Measurements from ENCODE around the gene ZCCHC2.

The ZCCHC2 gene

DNA sequence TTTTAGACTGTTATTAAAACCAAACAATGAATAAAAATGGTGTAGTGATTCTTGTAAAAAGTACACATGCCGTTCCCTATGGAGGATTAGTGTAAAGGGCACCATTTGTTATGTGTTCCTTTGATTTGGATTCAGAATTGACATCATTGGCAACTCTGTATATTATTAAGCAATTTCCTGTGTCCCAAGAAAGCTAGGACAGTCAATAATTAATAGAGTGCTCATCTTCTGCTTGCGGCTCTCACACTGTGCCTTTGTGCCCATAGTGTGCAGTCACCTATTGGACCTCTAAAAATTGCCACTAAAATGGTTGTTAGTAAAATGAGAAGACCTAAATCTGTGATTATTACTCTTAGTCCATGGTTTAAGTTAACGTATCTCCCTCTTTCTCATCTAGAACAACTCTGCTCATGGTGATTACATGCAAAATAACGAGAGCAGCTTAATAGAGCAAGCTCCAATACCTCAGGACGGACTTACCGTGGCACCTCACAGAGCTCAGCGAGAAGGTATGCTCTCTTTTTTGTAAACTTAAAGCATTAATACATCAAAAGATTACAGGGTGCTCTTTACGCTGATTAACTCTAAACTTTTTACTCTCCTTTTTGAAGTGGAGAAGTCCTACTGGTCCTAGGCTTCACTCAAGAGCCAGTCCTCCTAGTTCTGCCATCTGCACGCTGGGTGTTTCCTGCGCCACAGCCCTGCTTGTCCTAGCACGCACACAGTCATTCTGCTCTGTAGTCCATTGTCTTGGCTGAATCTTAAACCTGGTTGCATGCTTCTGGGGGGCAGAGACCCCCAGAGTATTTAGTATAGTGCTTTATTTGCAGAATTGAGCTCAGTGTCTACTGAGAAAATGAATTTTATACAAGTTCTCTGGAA is 16.7 kb downstream of the ZCCHC2 start:
- H3K4me2 ChIP-seq (ENCODE audit: low read length): no peak overlapping the region
- peaks cover 56% of the 10 kb centered on the region for H3K79me2 ChIP-seq (ENCODE audit: control insufficient read depth, low read length)
- 0 out of 2 replicates have a peak, but pooled peaks cover 3% of the 10 kb centered on the region for H3F3A ChIP-seq (ENCODE audit: control insufficient read depth, insufficient read depth)
- peaks cover 7% of the 10 kb centered on the region for H4K20me1 ChIP-seq (ENCODE audit: control insufficient read depth, insufficient read depth, low read depth, low read length)
- H3K27ac ChIP-seq (ENCODE audit: low read depth, low read length): no peak overlapping the region
- TF ChIP-seq, protein P1, sequence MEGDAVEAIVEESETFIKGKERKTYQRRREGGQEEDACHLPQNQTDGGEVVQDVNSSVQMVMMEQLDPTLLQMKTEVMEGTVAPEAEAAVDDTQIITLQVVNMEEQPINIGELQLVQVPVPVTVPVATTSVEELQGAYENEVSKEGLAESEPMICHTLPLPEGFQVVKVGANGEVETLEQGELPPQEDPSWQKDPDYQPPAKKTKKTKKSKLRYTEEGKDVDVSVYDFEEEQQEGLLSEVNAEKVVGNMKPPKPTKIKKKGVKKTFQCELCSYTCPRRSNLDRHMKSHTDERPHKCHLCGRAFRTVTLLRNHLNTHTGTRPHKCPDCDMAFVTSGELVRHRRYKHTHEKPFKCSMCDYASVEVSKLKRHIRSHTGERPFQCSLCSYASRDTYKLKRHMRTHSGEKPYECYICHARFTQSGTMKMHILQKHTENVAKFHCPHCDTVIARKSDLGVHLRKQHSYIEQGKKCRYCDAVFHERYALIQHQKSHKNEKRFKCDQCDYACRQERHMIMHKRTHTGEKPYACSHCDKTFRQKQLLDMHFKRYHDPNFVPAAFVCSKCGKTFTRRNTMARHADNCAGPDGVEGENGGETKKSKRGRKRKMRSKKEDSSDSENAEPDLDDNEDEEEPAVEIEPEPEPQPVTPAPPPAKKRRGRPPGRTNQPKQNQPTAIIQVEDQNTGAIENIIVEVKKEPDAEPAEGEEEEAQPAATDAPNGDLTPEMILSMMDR (IDR thresholded peaks at IDR 0.05; ENCODE audit: low read depth, low read length, poor library complexity, severe bottlenecking): no peak
- H3K9me3 ChIP-seq (ENCODE audit: control insufficient read depth, insufficient read depth, low read length): no peaks in the 10 kb centered on the region
- peaks cover 60% of the 10 kb centered on the region for H3K36me3 ChIP-seq (ENCODE audit: control insufficient read depth, low read length)
- H3K4me3 ChIP-seq (ENCODE audit: low read length): no peak overlapping the region
- peaks cover 12% of the 10 kb centered on the region for H3K4me1 ChIP-seq (ENCODE audit: control insufficient read depth, low read length)
- no peaks in the 10 kb centered on the region for H3K9me2 ChIP-seq (replicated peaks; ENCODE audit: control insufficient read depth, low read length)
- H3K27me3 ChIP-seq (ENCODE audit: control insufficient read depth, low read length): no peaks in the 10 kb centered on the region

DNA sequence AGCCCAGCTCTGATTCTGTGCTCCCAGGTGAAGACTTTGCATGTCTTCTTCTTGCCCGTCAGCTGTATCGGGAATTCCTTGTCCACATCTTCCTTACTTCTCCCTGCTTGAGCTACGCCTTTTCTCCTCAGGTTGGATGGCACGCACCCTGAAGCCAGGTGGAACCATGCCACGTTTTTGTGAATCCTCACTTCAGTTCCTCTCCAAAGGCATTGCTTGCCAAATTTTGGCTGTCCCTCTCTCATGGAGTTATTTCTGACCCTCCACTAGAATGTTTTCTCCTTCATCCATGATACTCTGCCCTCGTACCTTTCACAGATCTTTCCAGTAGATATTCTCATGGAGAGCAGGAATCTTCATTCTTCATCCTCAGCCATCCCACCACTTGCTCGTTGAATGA is 20.2 kb downstream of the ZCCHC2 start:
- Histone ChIP-seq H3K4me1 (ENCODE audit: control insufficient read depth, low read length) (no peaks in the 10 kb centered on the region), H3K36me3 (ENCODE audit: control insufficient read depth, low read length) (peaks cover 79% of the 10 kb centered on the region), H3K9me2 (replicated peaks; ENCODE audit: control insufficient read depth, low read length) (no peaks in the 10 kb centered on the region), H3K4me2 (ENCODE audit: low read length) (no peak overlapping the region), H3K79me2 (ENCODE audit: control insufficient read depth, low read length) (peaks cover 21% of the 10 kb centered on the region), H3K9me3 (ENCODE audit: control insufficient read depth, insufficient read depth, low read length) (no peaks in the 10 kb centered on the region), H3K27ac (ENCODE audit: low read depth, low read length) (no peak overlapping the region), H3K27me3 (ENCODE audit: control insufficient read depth, low read length) (no peaks in the 10 kb centered on the region), H3F3A (ENCODE audit: control insufficient read depth, insufficient read depth) (no peaks in the 10 kb centered on the region), H4K20me1 (ENCODE audit: control insufficient read depth, insufficient read depth, low read depth, low read length) (no peaks in the 10 kb centered on the region), H3K4me3 (ENCODE audit: low read length) (no peak overlapping the region)
- no peak for TF ChIP-seq EZH2phosphoT487 (IDR thresholded peaks at IDR 0.05; ENCODE audit: borderline replicate concordance, low read length)
- TF ChIP-seq, protein P1 (IDR thresholded peaks at IDR 0.05; ENCODE audit: low read depth, low read length, poor library complexity, severe bottlenecking): no peak

DNA sequence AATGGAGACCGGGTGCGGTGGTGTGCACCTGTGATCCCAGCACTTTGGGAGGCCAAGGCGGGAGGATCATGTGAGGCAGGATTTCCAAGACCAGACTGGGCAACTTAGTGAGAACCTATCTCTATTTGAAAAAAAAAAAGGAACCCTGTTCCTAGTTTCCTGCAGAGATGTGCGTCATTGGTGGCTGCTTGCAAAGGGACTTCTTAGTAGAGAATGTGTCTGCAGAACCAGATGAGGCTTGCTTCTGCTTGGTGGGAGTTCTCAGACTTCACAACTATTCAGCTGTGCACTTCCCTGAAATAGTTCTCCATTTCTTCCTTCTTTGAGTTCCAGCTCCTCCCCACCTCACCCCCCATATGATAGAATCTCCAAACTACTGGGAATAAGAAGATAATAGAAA is 22.3 kb downstream of the ZCCHC2 start:
- TF ChIP-seq, protein P1 (IDR thresholded peaks at IDR 0.05; ENCODE audit: low read depth, low read length, poor library complexity, severe bottlenecking): no peak
- no peak for TF ChIP-seq EZH2phosphoT487 (IDR thresholded peaks at IDR 0.05; ENCODE audit: borderline replicate concordance, low read length)
- H3K4me1 ChIP-seq (ENCODE audit: control insufficient read depth, low read length): no peaks in the 10 kb centered on the region
- no peaks in the 10 kb centered on the region for H3K9me3 ChIP-seq (ENCODE audit: control insufficient read depth, insufficient read depth, low read length)
- no peak overlapping the region for H3K4me3 ChIP-seq (ENCODE audit: low read length)
- H3K27ac ChIP-seq (ENCODE audit: low read depth, low read length): no peak overlapping the region
- H3K9me2 ChIP-seq (replicated peaks; ENCODE audit: control insufficient read depth, low read length): no peaks in the 10 kb centered on the region
- no peak overlapping the region for H3K4me2 ChIP-seq (ENCODE audit: low read length)
- H3K79me2 ChIP-seq (ENCODE audit: control insufficient read depth, low read length): peaks cover under 1% of the 10 kb centered on the region; the same call in 1 of the 2 replicates
- no peaks in the 10 kb centered on the region for H4K20me1 ChIP-seq (ENCODE audit: control insufficient read depth, insufficient read depth, low read depth, low read length)
- no peaks in the 10 kb centered on the region for H3F3A ChIP-seq (ENCODE audit: control insufficient read depth, insufficient read depth)
- H3K36me3 ChIP-seq (ENCODE audit: control insufficient read depth, low read length): peaks cover 76% of the 10 kb centered on the region
- no peaks in the 10 kb centered on the region for H3K27me3 ChIP-seq (ENCODE audit: control insufficient read depth, low read length)
